CD4-positive, alpha-beta T cell treated with Interleukin-17A for 4 hours (primary cell): Measurements from ENCODE around the gene CPED1.
"Not testable (repeated sequence)": the region's sequence is repeated elsewhere in the genome, so short reads cannot be mapped to it uniquely, and the experiment has no call there.

ENCODE experiments used
- DNase-seq: peaks from one replicate; pipeline ENCODE4 v3.0.0-alpha.2; 2020; ENCODE audit warnings: mixed read lengths

The CPED1 gene

GRCh38 chr7:121020989-121021969 is 32.8 kb downstream of the CPED1 start:
- DNase-seq = no peak

GRCh38 chr7:121023194-121023593 is 34.7 kb downstream of the CPED1 start:
- no peak for DNase-seq

DNA sequence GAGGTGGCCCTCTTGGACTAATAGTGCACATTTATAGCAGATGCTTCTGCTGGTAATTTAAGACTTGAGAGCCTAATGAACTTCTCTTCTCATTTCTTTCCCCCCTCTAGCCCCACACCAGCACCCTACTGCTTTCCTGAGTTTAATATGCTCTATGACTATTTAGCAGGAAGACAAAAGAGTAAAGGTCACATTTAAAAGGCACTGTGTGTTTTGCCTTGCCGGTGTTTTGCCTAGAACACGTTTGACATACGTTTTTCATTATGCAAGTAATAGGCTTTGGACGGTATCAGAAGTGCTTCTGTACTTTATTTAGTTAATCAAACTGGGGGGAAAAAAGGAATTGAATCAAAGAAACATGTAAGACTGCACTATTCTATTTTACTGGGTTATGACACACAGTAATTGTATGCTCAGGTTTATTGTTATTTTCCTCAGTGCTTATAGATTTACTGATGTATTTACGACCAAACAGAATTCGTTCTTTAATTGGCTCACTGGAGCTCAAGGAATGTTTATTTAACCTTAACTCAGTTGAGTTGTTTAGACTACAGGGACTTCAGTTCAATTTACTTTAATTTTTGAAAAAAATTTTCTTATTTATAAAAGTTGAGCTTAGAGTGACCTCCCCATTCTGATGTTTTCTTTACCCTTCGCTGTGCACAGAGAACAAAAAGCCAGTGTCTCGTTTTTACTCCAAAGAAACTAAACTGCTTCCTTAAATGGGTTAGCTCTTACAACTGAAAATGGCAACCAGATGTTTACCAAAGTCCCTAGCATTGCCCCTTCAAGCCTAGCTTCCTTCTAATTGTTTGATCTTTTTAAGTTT is 35.4 kb downstream of the CPED1 start:
- no peak for DNase-seq

GRCh38 chr7:121024611-121025010 is 36.1 kb downstream of the CPED1 start:
- DNase-seq = no peak

DNA sequence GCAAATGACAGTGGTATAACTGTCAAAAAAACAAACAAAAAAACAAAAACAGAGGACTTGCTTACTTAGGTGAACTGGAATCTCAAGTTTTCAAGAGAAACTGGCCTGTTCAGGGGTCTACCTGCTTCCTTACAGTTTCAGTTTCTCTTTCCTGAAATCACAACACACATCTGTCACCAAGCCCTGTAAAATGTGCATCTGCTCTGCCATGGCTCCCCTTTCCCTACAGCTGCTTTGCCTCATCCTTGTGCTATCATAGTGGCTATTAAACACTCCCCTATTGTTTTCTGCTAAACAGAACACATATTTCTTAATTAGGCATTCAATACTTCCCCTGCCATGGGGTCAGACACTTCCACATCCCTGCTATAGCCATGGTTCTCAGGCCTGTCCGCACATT is 37.6 kb downstream of the CPED1 start:
- DNase-seq = no peak

DNA sequence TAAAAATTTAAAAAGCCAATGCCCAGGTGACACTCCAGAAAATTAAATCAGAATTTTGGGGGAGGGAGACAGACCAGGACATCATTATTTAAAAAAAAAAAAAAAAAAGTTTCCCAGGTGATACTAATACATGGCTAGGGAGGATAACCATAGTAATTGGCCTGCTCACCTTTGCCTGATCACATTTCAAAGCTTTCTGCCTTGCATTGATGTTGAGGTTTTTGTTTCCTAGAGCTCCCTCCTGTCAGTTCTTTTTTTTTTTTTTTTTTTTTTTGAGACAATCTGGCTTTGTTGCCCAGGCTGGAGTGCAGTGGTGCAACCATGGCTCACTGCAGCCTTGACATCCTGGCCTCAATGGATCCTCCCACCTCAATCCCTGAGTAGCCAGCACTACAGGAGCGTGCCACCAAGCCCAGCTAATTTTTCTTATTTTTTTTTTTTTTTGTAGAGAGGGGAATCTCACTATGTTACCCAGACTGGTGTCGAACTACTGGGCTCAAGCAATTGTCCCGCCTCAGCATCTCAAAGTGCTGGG is 38.1 kb downstream of the CPED1 start:
- DNase-seq = no peak

- DNase-seq = no peak
These were observed 39.5 kb downstream of the CPED1 start for GRCh38 chr7:121027761-121028669.

- DNase-seq = no peak
These were observed 40.8 kb downstream of the CPED1 start for GRCh38 chr7:121029302-121029701.

GRCh38 chr7:121030308-121030707 is 41.8 kb downstream of the CPED1 start:
- DNase-seq = no peak

- DNase-seq = no peak
These were observed 44.3 kb downstream of the CPED1 start for GRCh38 chr7:121032645-121033460.

DNA sequence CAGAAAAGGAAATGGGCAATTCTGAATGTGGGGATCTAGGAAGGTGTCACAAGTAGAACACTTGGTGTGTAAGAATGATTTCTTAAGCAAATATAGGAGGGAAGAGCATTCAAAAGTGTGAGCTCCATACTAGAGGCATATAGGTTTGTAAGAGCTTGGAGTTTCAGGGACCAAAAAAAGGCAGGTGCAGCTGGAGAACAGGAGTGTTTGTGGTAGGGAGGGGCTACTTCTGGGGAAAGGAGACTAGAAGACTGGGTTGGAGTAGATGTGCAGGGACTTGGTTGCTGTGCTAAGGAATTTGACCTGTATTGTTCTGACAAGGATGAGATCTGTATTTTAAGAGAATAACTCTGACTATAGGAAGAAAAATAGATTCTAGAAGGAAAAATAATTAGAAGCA is 46.4 kb downstream of the CPED1 start:
- no peak for DNase-seq

- not testable (repeated sequence) for DNase-seq
These were observed 48.3 kb downstream of the CPED1 start for GRCh38 chr7:121036776-121037175.

DNA sequence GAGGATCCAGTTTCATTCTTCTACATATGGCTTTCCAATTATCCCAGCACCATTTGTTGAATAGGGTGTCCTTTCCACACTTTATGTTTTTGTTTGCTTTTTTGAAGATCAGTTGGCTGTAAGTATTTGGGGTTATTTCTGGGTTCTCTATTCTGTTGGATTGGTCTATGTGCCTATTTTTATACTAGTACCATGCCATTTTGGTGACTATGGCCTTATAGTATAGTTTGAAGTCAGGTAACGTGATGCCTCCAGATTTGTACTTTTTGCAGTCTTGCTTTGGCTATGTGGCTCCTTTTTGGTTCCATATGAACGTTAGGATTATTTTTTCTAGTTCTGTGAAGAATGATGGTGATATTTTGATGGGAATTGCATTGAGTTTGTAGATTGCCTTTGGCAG is 48.8 kb downstream of the CPED1 start:
- not testable (repeated sequence) for DNase-seq

DNA sequence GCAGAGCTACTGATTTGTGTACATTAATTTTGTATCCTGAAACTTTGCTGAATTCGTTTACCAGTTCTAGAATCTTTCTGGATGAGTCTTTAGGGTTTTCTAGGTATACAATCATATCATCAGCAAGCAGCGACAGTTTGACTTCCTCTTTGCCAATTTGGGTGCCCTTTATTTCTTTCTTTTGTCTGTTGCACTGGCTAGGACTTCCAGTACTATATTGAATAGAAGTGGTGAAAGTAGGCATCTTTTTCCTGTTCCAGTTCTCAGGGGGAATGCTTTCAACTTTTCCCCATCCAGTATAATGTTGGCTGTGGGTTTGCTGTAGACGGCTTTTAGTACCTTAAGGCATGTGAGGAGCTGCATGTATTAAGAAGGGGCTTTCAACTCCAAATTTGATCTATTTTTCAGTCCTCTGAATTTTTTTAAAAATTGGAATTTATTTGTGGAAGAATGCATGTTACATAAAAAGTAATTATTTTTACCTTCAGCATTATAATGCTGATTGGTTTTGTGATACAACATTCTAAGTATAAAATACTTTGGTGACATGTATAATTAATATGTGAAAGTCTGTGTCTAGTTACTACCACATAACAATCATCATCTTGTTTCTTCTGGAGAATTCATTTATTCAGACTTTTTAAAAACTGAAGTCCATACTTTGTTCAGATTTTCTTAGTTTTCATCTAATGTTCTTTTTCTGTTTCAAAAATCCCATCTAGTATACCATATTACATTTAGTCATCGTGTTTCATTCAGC is 49.6 kb downstream of the CPED1 start:
- DNase-seq = no peak

GRCh38 chr7:121038717-121039509 is 50.4 kb downstream of the CPED1 start:
- no peak for DNase-seq

GRCh38 chr7:121039510-121039822 is 51.0 kb downstream of the CPED1 start:
- DNase-seq = no peak

- DNase-seq = no peak
These were observed 51.5 kb downstream of the CPED1 start for GRCh38 chr7:121039994-121040393.

DNA sequence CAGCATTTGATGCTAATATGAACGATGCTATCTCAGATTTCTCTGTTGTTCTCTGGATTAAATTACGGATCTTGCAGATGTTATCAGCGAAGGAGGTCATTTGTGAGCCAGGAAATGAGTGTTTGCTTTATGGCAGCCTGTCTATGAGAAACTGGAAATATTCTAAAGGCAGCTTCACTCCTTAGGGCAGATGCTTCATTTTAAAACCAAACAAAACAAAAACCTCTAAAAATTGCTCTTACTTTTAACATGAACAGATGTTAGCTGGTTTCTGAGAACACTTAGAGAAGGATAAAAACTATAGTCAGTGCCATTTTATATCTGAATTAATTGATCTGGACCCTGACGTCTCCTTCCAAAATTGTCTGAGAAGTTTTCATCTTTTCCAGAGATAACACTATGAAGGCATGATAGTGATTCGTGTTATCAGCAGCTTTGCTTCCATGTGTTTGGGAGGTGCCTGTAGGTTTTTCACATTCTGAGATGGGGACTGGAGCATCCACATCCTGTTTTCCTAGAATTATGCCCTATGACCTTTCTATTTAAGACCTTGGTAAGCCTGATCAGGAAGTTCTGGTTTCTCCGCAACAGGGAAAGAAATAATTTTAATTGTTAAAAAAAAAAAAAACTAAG is 53.1 kb downstream of the CPED1 start:
- DNase-seq = no peak

GRCh38 chr7:121042195-121042594 is 53.7 kb downstream of the CPED1 start:
- no peak for DNase-seq

- no peak for DNase-seq
These were observed 54.4 kb downstream of the CPED1 start for GRCh38 chr7:121042899-121043298.
